Glutamatergic neuron (in vitro differentiated cells): ENCODE data around the gene PSMD10. TPM values are rescaled to one million over a fixed set of nuclear protein-coding genes. Genes with fewer than 3 reads are reported as not detected.

ENCODE experiments used
- DNase-seq: peaks from one replicate; pipeline ENCODE4 v3.0.0; 2022
- H3K27ac Mint-ChIP-seq: one replicate; pipeline ENCODE4 v1.8.0; 2020; ENCODE audit warnings: mild to moderate bottlenecking, mixed read lengths, inconsistent platforms; ENCODE audit not compliant: unreplicated experiment
- H3K27me3 Mint-ChIP-seq: one replicate; pipeline ENCODE4 v1.8.0; 2020; ENCODE audit warnings: mild to moderate bottlenecking, moderate library complexity, mixed read lengths, inconsistent platforms; ENCODE audit not compliant: unreplicated experiment
- H3K36me3 Mint-ChIP-seq: one replicate; pipeline ENCODE4 v1.8.0; 2020; ENCODE audit warnings: mild to moderate bottlenecking, mixed read lengths, inconsistent platforms; ENCODE audit not compliant: unreplicated experiment
- H3K4me1 Mint-ChIP-seq: one replicate; pipeline ENCODE4 v1.8.0; 2020; ENCODE audit warnings: mild to moderate bottlenecking, low read depth, mixed read lengths, inconsistent platforms; ENCODE audit not compliant: unreplicated experiment
- H3K4me3 Mint-ChIP-seq: one replicate; pipeline ENCODE4 v1.8.0; 2020; ENCODE audit warnings: mild to moderate bottlenecking, mixed read lengths, inconsistent platforms; ENCODE audit not compliant: unreplicated experiment
- H3K9me3 Mint-ChIP-seq: one replicate; pipeline ENCODE4 v1.8.0; 2020; ENCODE audit warnings: mild to moderate bottlenecking, moderate library complexity, mixed read lengths, inconsistent platforms; ENCODE audit not compliant: unreplicated experiment
- CTCF ChIP-seq: fragments of 200-600 bp; sonication (generic); IDR thresholded peaks from one replicate; pipeline ENCODE4 v1.5.0; 2021; ENCODE audit not compliant: partially characterized antibody, unreplicated experiment
- total RNA-seq: library from RNA; stranded (reverse); fragmentation: NEBNext Ultra II Directional; extraction: Animal tissue kit (Norgen Biotek cat#: 25700); gene quantifications from one replicate; pipeline ENCODE4 v1.2.1, GENCODE V29; 2021; ENCODE audit not compliant: unreplicated experiment

The PSMD10 gene
- total RNA-seq, 1 donor from 2014 or later, result 26.2 TPM

DNA sequence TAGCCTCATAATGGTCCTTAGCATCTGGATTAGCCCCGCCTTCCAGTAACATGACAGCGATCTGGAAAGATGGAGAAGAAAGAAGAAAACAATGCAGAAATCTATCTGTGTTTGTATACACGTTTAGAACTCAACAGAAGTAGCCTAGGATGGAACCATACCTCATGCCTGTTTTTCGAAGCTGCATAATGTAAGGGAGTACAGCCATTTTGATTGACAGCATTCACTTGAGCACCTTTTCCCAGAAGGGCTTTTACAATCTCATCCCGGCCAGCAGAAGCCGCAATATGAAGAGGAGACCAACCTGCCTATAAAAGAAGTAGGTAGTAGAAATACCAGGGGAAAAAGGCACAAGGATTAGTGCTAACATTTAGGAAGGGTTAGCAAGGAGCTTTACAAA is 3.5 kb downstream of the PSMD10 start:
- Mint-ChIP-seq H3K36me3 (no peaks in the 10 kb centered on the region), H3K27me3 (no peaks in the 10 kb centered on the region), H3K4me3 (no peak overlapping the region), H3K4me1 (no peaks in the 10 kb centered on the region), H3K9me3 (no peaks in the 10 kb centered on the region), H3K27ac (no peak overlapping the region)
- no peak for TF ChIP-seq CTCF
- DNase-seq, result no peak

- no peak for TF ChIP-seq CTCF
- no peak for DNase-seq
- Mint-ChIP-seq H3K9me3 (no peaks in the 10 kb centered on the region), H3K36me3 (no peaks in the 10 kb centered on the region), H3K27ac (no peak overlapping the region), H3K4me1 (no peaks in the 10 kb centered on the region), H3K27me3 (no peaks in the 10 kb centered on the region), H3K4me3 (no peak overlapping the region)
Observed at GRCh38 chrX:108081110-108081509, 10.2 kb downstream of the PSMD10 start.

DNA sequence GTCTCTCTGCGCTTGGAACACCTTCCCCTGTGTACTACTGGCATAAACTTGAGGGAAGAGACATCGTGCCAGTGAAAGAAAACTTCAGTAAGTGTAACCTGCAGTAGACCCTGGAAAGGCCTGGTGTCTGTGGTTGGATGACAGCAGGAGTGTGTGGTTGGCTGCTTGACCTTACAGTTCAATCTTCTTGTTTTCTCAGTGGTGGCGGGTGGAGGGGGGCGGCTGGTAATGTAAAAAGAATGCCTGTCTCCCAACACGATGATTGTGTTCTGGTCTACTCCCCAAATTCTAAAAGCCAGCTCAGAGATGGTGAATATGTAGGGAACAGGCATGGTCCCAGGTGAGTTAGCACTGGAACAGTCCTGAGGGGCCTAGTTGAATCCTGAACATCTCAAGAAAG is 18.6 kb downstream of the PSMD10 start:
- H3K27ac Mint-ChIP-seq, result no peak overlapping the region
- no peaks in the 10 kb centered on the region for H3K36me3 Mint-ChIP-seq
- no peak for DNase-seq
- H3K4me3 Mint-ChIP-seq, result no peak overlapping the region
- no peak for TF ChIP-seq CTCF
- H3K9me3 Mint-ChIP-seq, result no peaks in the 10 kb centered on the region
- H3K27me3 Mint-ChIP-seq, result no peaks in the 10 kb centered on the region
- no peaks in the 10 kb centered on the region for H3K4me1 Mint-ChIP-seq

- H3K4me1 Mint-ChIP-seq, result no peaks in the 10 kb centered on the region
- H3K27ac Mint-ChIP-seq, result no peak overlapping the region
- TF ChIP-seq CTCF, result no peak
- H3K27me3 Mint-ChIP-seq, result no peaks in the 10 kb centered on the region
- no peaks in the 10 kb centered on the region for H3K36me3 Mint-ChIP-seq
- H3K9me3 Mint-ChIP-seq, result no peaks in the 10 kb centered on the region
- H3K4me3 Mint-ChIP-seq, result no peak overlapping the region
- DNase-seq, result no peak
Observed at GRCh38 chrX:108071578-108071977, 19.8 kb downstream of the PSMD10 start.

DNA sequence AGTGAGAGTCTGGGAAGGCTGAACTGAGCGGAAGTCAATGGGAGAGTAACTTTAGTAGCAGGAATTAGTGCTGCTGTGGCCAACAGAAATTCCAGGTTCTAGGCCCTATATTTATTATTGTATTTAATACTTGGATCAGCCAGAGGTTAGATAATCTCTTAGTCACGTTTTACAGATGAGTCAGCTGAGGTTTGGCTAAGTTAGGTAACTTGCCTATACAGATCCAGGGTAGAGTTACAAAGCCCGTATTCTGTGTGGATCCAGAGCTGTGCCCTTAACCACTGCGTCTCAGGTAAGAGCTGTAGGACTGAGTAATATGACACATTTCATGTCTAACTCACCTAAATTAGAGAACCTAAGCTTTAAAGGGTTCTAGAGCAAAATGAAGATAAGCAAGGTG is 20.5 kb downstream of the PSMD10 start:
- Mint-ChIP-seq H3K36me3 (no peaks in the 10 kb centered on the region), H3K4me1 (no peaks in the 10 kb centered on the region), H3K27me3 (no peaks in the 10 kb centered on the region), H3K9me3 (no peaks in the 10 kb centered on the region), H3K4me3 (no peak overlapping the region), H3K27ac (no peak overlapping the region)
- TF ChIP-seq CTCF, result no peak
- no peak for DNase-seq
